ENCODE data around the gene TVP23C.

The TVP23C gene

GRCh38 chr17:15462976-15463772, 100.1 kb downstream of the TVP23C start:
- DNase-seq = no peak

GRCh38 chr17:15457723-15458094, 105.6 kb downstream of the TVP23C start:
- no peak for DNase-seq

GRCh38 chr17:15456972-15457722, 106.1 kb downstream of the TVP23C start:
- peak; percentile 57 for DNase-seq

GRCh38 chr17:15456496-15456895, 106.8 kb downstream of the TVP23C start:
- DNase-seq = no peak

- DNase-seq = no peak
These were observed 108.9 kb downstream of the TVP23C start for GRCh38 chr17:15454346-15454745.

GRCh38 chr17:15453782-15454181, 109.5 kb downstream of the TVP23C start:
- no peak for DNase-seq

- no peak for DNase-seq
These were observed 110.0 kb downstream of the TVP23C start for GRCh38 chr17:15453246-15453645.

- no peak for DNase-seq
These were observed 110.5 kb downstream of the TVP23C start for GRCh38 chr17:15452746-15453145.
